HEK293T (cell line): Measurements from ENCODE around the gene RPL13.

Source experiments
- ARNT ChIP-seq: fragments of 450-650 bp; IDR thresholded peaks from 2 replicates; pipeline ENCODE4 v1.6.1; 2017; ENCODE audit warnings: mild to moderate bottlenecking
- BHLHE40 ChIP-seq: fragments of 450-650 bp; IDR thresholded peaks from 2 replicates; pipeline ENCODE4 v1.6.1; 2016; ENCODE audit warnings: mild to moderate bottlenecking, moderate library complexity, borderline replicate concordance
- ELF4 ChIP-seq: fragments of 450-650 bp; IDR thresholded peaks from 2 replicates; pipeline ENCODE4 v1.6.1; 2017; ENCODE audit warnings: antibody characterized with exemption
- FOXA1 ChIP-seq: fragments of 450-650 bp; IDR thresholded peaks from 2 replicates; pipeline ENCODE4 v1.6.1; 2016; ENCODE audit warnings: mild to moderate bottlenecking
- FOXK2 ChIP-seq: fragments of 450-650 bp; IDR thresholded peaks from 2 replicates; pipeline ENCODE4 v1.6.1; 2016; ENCODE audit warnings: mild to moderate bottlenecking
- FOXM1 ChIP-seq: fragments of 450-650 bp; IDR thresholded peaks from 2 replicates; pipeline ENCODE4 v1.6.1; 2017; ENCODE audit warnings: mild to moderate bottlenecking, borderline replicate concordance
- HDGF ChIP-seq: fragments of 450-650 bp; IDR thresholded peaks from 2 replicates; pipeline ENCODE4 v1.6.1; 2017; ENCODE audit warnings: antibody characterized with exemption, borderline replicate concordance
- L3MBTL2 ChIP-seq: fragments of 450-650 bp; conservative IDR thresholded peaks from 2 replicates; pipeline ENCODE4 v1.6.1; 2016; ENCODE audit warnings: mild to moderate bottlenecking
- LEF1 ChIP-seq: fragments of 450-650 bp; IDR thresholded peaks from 2 replicates; pipeline ENCODE4 v1.6.1; 2017; ENCODE audit warnings: mild to moderate bottlenecking, borderline replicate concordance
- NFRKB ChIP-seq: fragments of 450-650 bp; IDR thresholded peaks from 2 replicates; pipeline ENCODE4 v1.6.1; 2016; ENCODE audit warnings: mild to moderate bottlenecking, moderate library complexity
- SP1 ChIP-seq: fragments of 450-650 bp; IDR thresholded peaks from 2 replicates; pipeline ENCODE4 v1.6.1; 2017
- SUZ12 ChIP-seq: fragments of 450-650 bp; IDR thresholded peaks from 2 replicates; pipeline ENCODE4 v1.6.1; 2016; ENCODE audit warnings: mild to moderate bottlenecking
- TARDBP ChIP-seq: fragments of 450-650 bp; IDR thresholded peaks from 2 replicates; pipeline ENCODE4 v1.6.1; 2016
- TF ChIP-seq, protein P1 (sequence below): fragments of 450-650 bp; IDR thresholded peaks from 2 replicates; pipeline ENCODE4 v1.6.1; 2016

DNA sequence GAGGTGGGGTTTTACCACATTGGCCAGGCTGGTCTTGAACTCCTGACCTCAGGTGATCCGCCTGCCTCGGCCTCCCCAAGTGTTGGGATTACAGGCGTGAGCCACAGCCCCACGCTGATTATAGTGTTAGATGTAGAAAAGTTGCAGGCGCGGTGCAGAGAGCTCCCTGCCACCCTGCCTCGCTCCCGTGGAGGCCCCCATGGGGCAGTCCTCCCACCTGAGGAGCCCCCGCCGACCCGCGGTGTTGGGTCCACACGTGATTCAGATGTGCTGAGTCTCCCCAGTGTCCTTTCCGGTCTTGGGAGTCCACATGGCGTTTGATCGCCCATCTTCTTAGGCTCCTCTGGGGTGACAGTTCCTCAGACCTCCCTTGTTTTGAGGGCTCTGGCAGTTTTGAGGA is 5.2 kb upstream of the RPL13 start:
- TF ChIP-seq FOXA1 (no peak), ARNT (no peak), HDGF (no peak), SP1 (no peak), SUZ12 (no peak), NFRKB (no peak), TARDBP (no peak), FOXK2 (no peak), BHLHE40 (no peak), ELF4 (no peak), L3MBTL2 (no peak), FOXM1 (no peak), LEF1 (no peak)
- TF ChIP-seq, protein P1, sequence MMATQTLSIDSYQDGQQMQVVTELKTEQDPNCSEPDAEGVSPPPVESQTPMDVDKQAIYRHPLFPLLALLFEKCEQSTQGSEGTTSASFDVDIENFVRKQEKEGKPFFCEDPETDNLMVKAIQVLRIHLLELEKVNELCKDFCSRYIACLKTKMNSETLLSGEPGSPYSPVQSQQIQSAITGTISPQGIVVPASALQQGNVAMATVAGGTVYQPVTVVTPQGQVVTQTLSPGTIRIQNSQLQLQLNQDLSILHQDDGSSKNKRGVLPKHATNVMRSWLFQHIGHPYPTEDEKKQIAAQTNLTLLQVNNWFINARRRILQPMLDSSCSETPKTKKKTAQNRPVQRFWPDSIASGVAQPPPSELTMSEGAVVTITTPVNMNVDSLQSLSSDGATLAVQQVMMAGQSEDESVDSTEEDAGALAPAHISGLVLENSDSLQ: no peak
